A673 (cell line): Measurements from ENCODE around the gene SLC39A3.

Experiments used
- EZH2 ChIP-seq: fragments of 200-600 bp; sonication (generic); IDR thresholded peaks from 2 replicates; pipeline ENCODE4 v1.6.1; 2017; ENCODE audit warnings: borderline replicate concordance, low read depth, mild to moderate bottlenecking, mixed read lengths, antibody characterized with exemption, low read length; ENCODE audit not compliant: poor library complexity, severe bottlenecking
- TF ChIP-seq, protein P1 (sequence below): fragments of 300-800, 200-600 bp; sonication (generic); conservative IDR thresholded peaks from 2 replicates; pipeline ENCODE4 v1.5.1; 2017; ENCODE audit warnings: low read depth, mild to moderate bottlenecking, antibody characterized with exemption, low read length, moderate library complexity, mixed read lengths

- TF ChIP-seq, protein P1, sequence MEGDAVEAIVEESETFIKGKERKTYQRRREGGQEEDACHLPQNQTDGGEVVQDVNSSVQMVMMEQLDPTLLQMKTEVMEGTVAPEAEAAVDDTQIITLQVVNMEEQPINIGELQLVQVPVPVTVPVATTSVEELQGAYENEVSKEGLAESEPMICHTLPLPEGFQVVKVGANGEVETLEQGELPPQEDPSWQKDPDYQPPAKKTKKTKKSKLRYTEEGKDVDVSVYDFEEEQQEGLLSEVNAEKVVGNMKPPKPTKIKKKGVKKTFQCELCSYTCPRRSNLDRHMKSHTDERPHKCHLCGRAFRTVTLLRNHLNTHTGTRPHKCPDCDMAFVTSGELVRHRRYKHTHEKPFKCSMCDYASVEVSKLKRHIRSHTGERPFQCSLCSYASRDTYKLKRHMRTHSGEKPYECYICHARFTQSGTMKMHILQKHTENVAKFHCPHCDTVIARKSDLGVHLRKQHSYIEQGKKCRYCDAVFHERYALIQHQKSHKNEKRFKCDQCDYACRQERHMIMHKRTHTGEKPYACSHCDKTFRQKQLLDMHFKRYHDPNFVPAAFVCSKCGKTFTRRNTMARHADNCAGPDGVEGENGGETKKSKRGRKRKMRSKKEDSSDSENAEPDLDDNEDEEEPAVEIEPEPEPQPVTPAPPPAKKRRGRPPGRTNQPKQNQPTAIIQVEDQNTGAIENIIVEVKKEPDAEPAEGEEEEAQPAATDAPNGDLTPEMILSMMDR = no peak
- no peak for TF ChIP-seq EZH2
Observed at GRCh38 chr19:2734589-2735288, 5.1 kb downstream of the SLC39A3 start.
